Hepatocyte (in vitro differentiated cells): ENCODE data around the gene KAT2B. TPM values are rescaled to one million over a fixed set of nuclear protein-coding genes. Genes with fewer than 3 reads are reported as not detected.

Source experiments
- DNase-seq: peaks from one replicate; pipeline ENCODE4 v3.0.0-alpha.2; 2016; ENCODE audit warnings: low spot score
- H2AFZ ChIP-seq: fragments of 200-600 bp; sonication (generic); 2 replicates; pipeline ENCODE4 v1.6.0; 2016; ENCODE audit warnings: antibody characterized with exemption, mild to moderate bottlenecking
- H3K27ac ChIP-seq: fragments of 200-600 bp; sonication (generic); 2 replicates; pipeline ENCODE4 v1.5.1; 2016; ENCODE audit warnings: mild to moderate bottlenecking
- H3K27me3 ChIP-seq: fragments of 200-600 bp; sonication (generic); 2 replicates; pipeline ENCODE4 v1.6.1; 2016
- H3K36me3 ChIP-seq: fragments of 200-600 bp; sonication (generic); replicated peaks from 2 replicates; pipeline ENCODE4 v1.5.1; 2016; ENCODE audit warnings: low read depth; ENCODE audit not compliant: insufficient read depth
- H3K4me1 ChIP-seq: fragments of 200-600 bp; sonication (generic); 2 replicates; pipeline ENCODE4 v1.5.1; 2016; ENCODE audit warnings: mild to moderate bottlenecking, moderate library complexity; ENCODE audit not compliant: insufficient read depth
- H3K4me2 ChIP-seq: fragments of 200-600 bp; sonication (generic); 2 replicates; pipeline ENCODE4 v1.6.0; 2016
- H3K4me3 ChIP-seq: fragments of 200-600 bp; sonication (generic); 2 replicates; pipeline ENCODE4 v1.5.1; 2016; ENCODE audit warnings: mild to moderate bottlenecking
- H3K79me2 ChIP-seq: fragments of 200-600 bp; sonication (generic); 2 replicates; pipeline ENCODE4 v1.6.0; 2017; ENCODE audit warnings: mild to moderate bottlenecking
- H3K9me2 ChIP-seq: fragments of 200-600 bp; sonication (generic); replicated peaks from 2 replicates; pipeline ENCODE4 v1.6.0; 2017; ENCODE audit warnings: mild to moderate bottlenecking; ENCODE audit not compliant: insufficient read depth
- H3K9me3 ChIP-seq: fragments of 200-600 bp; sonication (generic); 2 replicates; pipeline ENCODE4 v1.5.1; 2016; ENCODE audit warnings: low read depth, mild to moderate bottlenecking
- H4K20me1 ChIP-seq: fragments of 200-600 bp; sonication (generic); 2 replicates; pipeline ENCODE4 v1.6.0; 2016; ENCODE audit warnings: mild to moderate bottlenecking; ENCODE audit not compliant: insufficient read depth, poor library complexity, severe bottlenecking
- CTCF ChIP-seq: fragments of 200-600 bp; sonication (generic); IDR thresholded peaks from 2 replicates; pipeline ENCODE4 v1.5.1; 2016; ENCODE audit warnings: antibody characterized with exemption, mild to moderate bottlenecking; ENCODE audit not compliant: poor library complexity
- EZH2 ChIP-seq: fragments of 200-600 bp; sonication (generic); IDR thresholded peaks from 2 replicates; pipeline ENCODE4 v1.6.1; 2016; ENCODE audit warnings: antibody characterized with exemption, mild to moderate bottlenecking, borderline replicate concordance
- EZH2phosphoT487 ChIP-seq: fragments of 200-600 bp; sonication (generic); IDR thresholded peaks from one replicate; pipeline ENCODE4 v1.6.1; 2018; ENCODE audit warnings: antibody characterized with exemption, mild to moderate bottlenecking, low read depth, moderate library complexity; ENCODE audit not compliant: unreplicated experiment, severe bottlenecking
- WGBS: methylation state at CpG from one replicate; pipeline ENCODE4 v1.1.6; 2016; ENCODE audit warnings: low lambda C conversion rate; ENCODE audit errors: missing lambda C conversion rate; 5-methylcytosine and 5-hydroxymethylcytosine counted together
- polyA plus RNA-seq: library from polyadenylated mRNA; unstranded; fragments of >200 nt; fragmentation: Nextera tagmentation; extraction: Ambion mirVana; gene quantifications from 2 replicates; pipeline ENCODE4 v1.2.1, GENCODE V29; 2016
- total RNA-seq: library from RNA; depleted of rRNA; stranded (reverse); fragments of >200 nt; gene quantifications from 2 replicates; pipeline ENCODE4 v1.2.3, GENCODE V29; 2014

Gene KAT2B
- total and polyA plus RNA-seq, 2 experiments from 2014 or later = 11.7 to 13.3 TPM

- Histone ChIP-seq H3K9me3 (no peaks in the 10 kb centered on the region), H3K79me2 (peaks cover 34% of the 10 kb centered on the region), H3K4me1 (peaks cover 8% of the 10 kb centered on the region), H3K4me2 (no peak overlapping the region), H3K27me3 (no peaks in the 10 kb centered on the region), H3K9me2 (no peaks in the 10 kb centered on the region), H3K4me3 (no peak overlapping the region), H3K27ac (no peak overlapping the region), H2AFZ (no peak overlapping the region), H4K20me1 (no peaks in the 10 kb centered on the region), H3K36me3 (no peaks in the 10 kb centered on the region)
- TF ChIP-seq EZH2phosphoT487 = no peak
- DNase-seq = no peak
- 81% methylated on average over 3 of the region's 3 CpGs for WGBS
Observed at GRCh38 chr3:20064387-20064786, 24.1 kb downstream of the KAT2B start.

GRCh38 chr3:20064796-20065564 lies 24.7 kb downstream of the KAT2B start:
- Histone ChIP-seq H3K4me2 (no peak overlapping the region), H3K79me2 (peaks cover 31% of the 10 kb centered on the region), H4K20me1 (no peaks in the 10 kb centered on the region), H2AFZ (no peak overlapping the region), H3K27me3 (no peaks in the 10 kb centered on the region), H3K4me3 (no peak overlapping the region), H3K9me2 (no peaks in the 10 kb centered on the region), H3K27ac (no peak overlapping the region), H3K4me1 (peaks cover 8% of the 10 kb centered on the region), H3K36me3 (no peaks in the 10 kb centered on the region), H3K9me3 (no peaks in the 10 kb centered on the region)
- TF ChIP-seq EZH2 (no peak), EZH2phosphoT487 (no peak), CTCF (no peak)
- no peak for DNase-seq
- WGBS = 78% methylated on average over 5 of the region's 5 CpGs

- no peaks in the 10 kb centered on the region for H4K20me1 ChIP-seq
- no peak for DNase-seq
- H3K9me2 ChIP-seq = no peaks in the 10 kb centered on the region
- no peaks in the 10 kb centered on the region for H3K27me3 ChIP-seq
- peaks cover 24% of the 10 kb centered on the region for H3K79me2 ChIP-seq
- H3K9me3 ChIP-seq = no peaks in the 10 kb centered on the region
- H3K4me3 ChIP-seq = no peak overlapping the region
- H3K4me2 ChIP-seq = no peak overlapping the region
- no peak overlapping the region for H2AFZ ChIP-seq
- no peak overlapping the region for H3K27ac ChIP-seq
- no peaks in the 10 kb centered on the region for H3K36me3 ChIP-seq
- H3K4me1 ChIP-seq = peaks cover 7% of the 10 kb centered on the region
- TF ChIP-seq CTCF (no peak), EZH2 (no peak), EZH2phosphoT487 (no peak)
- 89% methylated on average over 1 of the region's 1 CpG for WGBS
Observed at GRCh38 chr3:20066079-20066478, 25.8 kb downstream of the KAT2B start.

- H3K79me2 ChIP-seq = peaks cover 20% of the 10 kb centered on the region
- H3K4me2 ChIP-seq = no peak overlapping the region
- WGBS = 79% methylated on average over 6 of the region's 6 CpGs
- H3K4me1 ChIP-seq = peaks cover 4% of the 10 kb centered on the region
- no peak overlapping the region for H2AFZ ChIP-seq
- H3K36me3 ChIP-seq = no peaks in the 10 kb centered on the region
- H3K27me3 ChIP-seq = no peaks in the 10 kb centered on the region
- no peak for TF ChIP-seq CTCF
- TF ChIP-seq EZH2 = no peak
- no peak for TF ChIP-seq EZH2phosphoT487
- no peak overlapping the region for H3K4me3 ChIP-seq
- H4K20me1 ChIP-seq = no peaks in the 10 kb centered on the region
- no peaks in the 10 kb centered on the region for H3K9me2 ChIP-seq
- DNase-seq = no peak
- H3K27ac ChIP-seq = no peak overlapping the region
- no peaks in the 10 kb centered on the region for H3K9me3 ChIP-seq
Observed at GRCh38 chr3:20066850-20067617, 26.8 kb downstream of the KAT2B start.
